Measurements from ENCODE around the gene TMEM271. TPM values are rescaled to one million over a fixed set of nuclear protein-coding genes. Genes with fewer than 3 reads are reported as not detected.

The TMEM271 gene
- total RNA-seq, 1 donor from 2014 or later: not detected

- DNase-seq (no peak), ATAC-seq (no peak)
- no peak overlapping the region for H3K27ac ChIP-seq
- peaks cover 7% of the 10 kb centered on the region for H3K27me3 ChIP-seq (ENCODE audit: low read depth)
- no peak for TF ChIP-seq CTCF (IDR thresholded peaks at IDR 0.05)
- intact Hi-C loops (cut with DNase I): no loop called here
- H3K4me1 ChIP-seq: no peaks in the 10 kb centered on the region
- H3K9me3 ChIP-seq: no peaks in the 10 kb centered on the region
- no peaks in the 10 kb centered on the region for H3K36me3 ChIP-seq
- no peak overlapping the region for H3K4me3 ChIP-seq
These were observed 36.1 kb upstream of the TMEM271 start for GRCh38 chr4:612052-612748.

- peaks cover 17% of the 10 kb centered on the region for H3K27me3 ChIP-seq (ENCODE audit: low read depth)
These were observed 34.5 kb upstream of the TMEM271 start for GRCh38 chr4:610411-611261.

GRCh38 chr4:609400-610050, 33.4 kb upstream of the TMEM271 start:
- Histone ChIP-seq H3K36me3 (no peaks in the 10 kb centered on the region), H3K4me1 (no peaks in the 10 kb centered on the region), H3K27ac (no peak overlapping the region), H3K4me3 (no peak overlapping the region), H3K9me3 (no peaks in the 10 kb centered on the region), H3K27me3 (ENCODE audit: low read depth) (peaks cover 17% of the 10 kb centered on the region)
- ATAC-seq (no peak), DNase-seq (no peak)
- intact Hi-C loops (cut with DNase I): no loop called here
- TF ChIP-seq CTCF (IDR thresholded peaks at IDR 0.05): no peak

More at GRCh38 chr4:610411-611261, 34.5 kb upstream of the TMEM271 start:
- Histone ChIP-seq H3K4me3 (no peak overlapping the region), H3K9me3 (no peaks in the 10 kb centered on the region), H3K36me3 (no peaks in the 10 kb centered on the region), H3K27ac (no peak overlapping the region), H3K4me1 (no peaks in the 10 kb centered on the region)
- intact Hi-C loops (cut with DNase I): no loop called here
- DNase-seq (no peak), ATAC-seq (peak; percentile 43 to 64)
- TF ChIP-seq CTCF (IDR thresholded peaks at IDR 0.05): no peak

GRCh38 chr4:608236-608635, 32.1 kb upstream of the TMEM271 start:
- ATAC-seq (no peak), DNase-seq (no peak)
- Histone ChIP-seq H3K36me3 (no peaks in the 10 kb centered on the region), H3K27me3 (ENCODE audit: low read depth) (peaks cover 20% of the 10 kb centered on the region), H3K9me3 (no peaks in the 10 kb centered on the region), H3K4me3 (no peak overlapping the region), H3K27ac (no peak overlapping the region), H3K4me1 (no peaks in the 10 kb centered on the region)
- intact Hi-C loops (cut with DNase I): no loop called here
- TF ChIP-seq CTCF (IDR thresholded peaks at IDR 0.05): no peak

- Histone ChIP-seq H3K9me3 (no peaks in the 10 kb centered on the region), H3K27me3 (ENCODE audit: low read depth) (peaks cover 40% of the 10 kb centered on the region), H3K27ac (no peak overlapping the region), H3K36me3 (no peaks in the 10 kb centered on the region), H3K4me3 (no peak overlapping the region), H3K4me1 (no peaks in the 10 kb centered on the region)
- ATAC-seq: no peak
- intact Hi-C loops (cut with DNase I): no loop called here
- no peak for DNase-seq
- no peak for TF ChIP-seq CTCF (IDR thresholded peaks at IDR 0.05)
These were observed 29.8 kb upstream of the TMEM271 start for GRCh38 chr4:605702-606425.

Measured in lower lobe of right lung (tissue), 2 donors.